ENCODE results near the gene CHMP1A.
"Not testable (repeated sequence)": the region's sequence is repeated elsewhere in the genome, so short reads cannot be mapped to it uniquely, and the experiment has no call there.

Gene CHMP1A

GRCh38 chr16:89658221-89658879 is 842 bp upstream of the CHMP1A start:
- no peak for DNase-seq (ENCODE audit: low read depth, low spot score)

DNA sequence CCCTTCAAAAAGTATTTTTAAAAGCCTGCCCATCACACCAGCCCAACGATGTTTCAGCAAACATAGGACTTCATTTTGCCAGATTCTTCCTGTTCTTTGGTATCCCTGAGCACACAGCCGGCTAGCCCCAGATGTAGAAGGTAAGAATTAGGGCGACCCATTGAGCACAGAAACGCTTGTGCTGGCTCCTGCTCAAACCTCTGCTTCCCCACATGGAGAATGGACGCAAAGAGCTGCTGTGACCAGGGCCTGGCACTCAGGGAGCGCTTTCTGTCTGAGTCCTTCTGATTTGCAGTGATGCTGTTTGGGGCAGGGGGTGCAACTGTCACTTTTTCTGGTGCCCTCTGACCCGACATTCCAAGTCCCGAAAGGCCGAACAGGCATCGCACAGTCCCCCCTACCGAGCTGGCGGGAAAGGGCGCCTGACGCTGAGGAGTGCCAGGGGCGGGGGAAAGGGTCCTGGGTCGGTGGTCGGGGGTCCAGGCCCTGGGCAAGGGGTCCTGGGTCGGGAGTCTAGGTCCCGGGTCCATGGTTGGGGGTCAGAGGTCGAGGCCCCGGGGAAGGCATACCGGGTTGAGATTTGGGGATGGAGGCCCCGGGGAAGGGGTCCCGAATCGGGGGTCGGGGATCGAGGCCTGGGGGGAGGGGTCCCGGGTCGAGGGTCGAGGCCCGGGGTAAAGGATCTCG is 930 bp downstream of the CHMP1A start:
- DNase-seq (ENCODE audit: low read depth, low spot score), result no peak

GRCh38 chr16:89655062-89655643 is 2.4 kb downstream of the CHMP1A start:
- no peak for DNase-seq (ENCODE audit: low read depth, low spot score)

DNA sequence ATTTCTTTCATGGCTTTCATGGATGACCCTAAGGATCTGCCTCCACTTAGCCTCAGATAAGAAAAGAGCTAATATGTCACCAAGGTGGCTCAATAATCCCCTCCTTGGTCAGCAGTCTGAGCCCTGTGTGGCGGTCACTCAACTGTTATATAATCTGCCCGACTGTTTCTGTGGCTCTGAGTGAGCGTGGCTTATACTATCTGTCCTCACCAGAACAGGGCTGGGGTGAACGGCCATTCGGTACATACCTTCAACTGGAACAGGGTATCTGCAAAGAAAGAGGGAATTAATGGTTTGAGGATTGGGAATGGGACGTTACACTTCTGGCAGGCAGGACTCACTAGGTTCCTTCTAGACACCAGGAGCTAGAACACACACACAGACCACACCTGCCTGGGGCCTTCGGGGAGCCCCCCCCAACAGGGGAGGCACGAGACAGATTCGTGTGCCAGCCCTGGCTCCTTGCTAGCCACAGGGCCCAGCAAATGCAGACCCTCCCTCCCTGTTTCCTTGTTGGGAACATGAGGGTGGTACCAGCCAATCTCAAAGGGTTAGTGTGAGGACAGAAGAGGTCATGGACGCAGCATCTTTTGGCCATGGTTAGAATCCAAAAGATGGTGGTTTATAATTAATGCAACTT is 3.7 kb downstream of the CHMP1A start:
- DNase-seq (ENCODE audit: low read depth, low spot score), result no peak

- DNase-seq (ENCODE audit: low read depth, low spot score), result no peak
Observed at GRCh38 chr16:89651584-89651983, 5.9 kb downstream of the CHMP1A start.

DNA sequence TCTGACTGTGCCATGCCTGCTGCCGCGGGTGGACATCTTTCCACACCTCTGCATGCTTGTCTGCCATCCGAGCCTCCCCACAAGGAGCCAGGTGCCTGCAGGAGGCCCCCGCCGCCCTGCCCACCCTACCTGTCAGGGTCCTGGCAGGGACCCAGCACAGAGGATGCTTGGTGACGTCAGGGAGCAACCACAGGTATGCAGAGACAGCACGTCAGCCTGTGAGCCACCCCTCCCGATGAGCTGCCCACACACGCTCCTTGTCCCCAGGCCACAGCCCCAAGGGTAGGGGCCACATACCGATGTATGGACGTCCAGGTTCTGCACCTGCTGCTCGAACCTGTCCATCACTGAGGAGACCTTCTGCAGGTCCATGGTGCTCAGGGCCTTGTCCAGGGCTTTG is 10.6 kb downstream of the CHMP1A start:
- no peak for DNase-seq (ENCODE audit: low read depth, low spot score)

GRCh38 chr16:89646270-89646669 is 11.2 kb downstream of the CHMP1A start:
- no peak for DNase-seq (ENCODE audit: low read depth, low spot score)

GRCh38 chr16:89645122-89645521 is 12.4 kb downstream of the CHMP1A start:
- no peak for DNase-seq (ENCODE audit: low read depth, low spot score)

GRCh38 chr16:89643769-89644300 is 13.7 kb downstream of the CHMP1A start:
- DNase-seq (ENCODE audit: low read depth, low spot score), result no peak

- DNase-seq (ENCODE audit: low read depth, low spot score), result no peak
Observed at GRCh38 chr16:89642574-89642973, 14.9 kb downstream of the CHMP1A start.

GRCh38 chr16:89641458-89642119 is 15.9 kb downstream of the CHMP1A start:
- DNase-seq (ENCODE audit: low read depth, low spot score), result no peak

GRCh38 chr16:89639385-89639784 is 18.1 kb downstream of the CHMP1A start:
- DNase-seq (ENCODE audit: low read depth, low spot score), result no peak

- no peak for DNase-seq (ENCODE audit: low read depth, low spot score)
Observed at GRCh38 chr16:89638455-89638854, 19.1 kb downstream of the CHMP1A start.

- DNase-seq (ENCODE audit: low read depth, low spot score), result no peak
Observed at GRCh38 chr16:89637379-89637778, 20.1 kb downstream of the CHMP1A start.

GRCh38 chr16:89636663-89637062 is 20.8 kb downstream of the CHMP1A start:
- DNase-seq (ENCODE audit: low read depth, low spot score), result no peak

DNA sequence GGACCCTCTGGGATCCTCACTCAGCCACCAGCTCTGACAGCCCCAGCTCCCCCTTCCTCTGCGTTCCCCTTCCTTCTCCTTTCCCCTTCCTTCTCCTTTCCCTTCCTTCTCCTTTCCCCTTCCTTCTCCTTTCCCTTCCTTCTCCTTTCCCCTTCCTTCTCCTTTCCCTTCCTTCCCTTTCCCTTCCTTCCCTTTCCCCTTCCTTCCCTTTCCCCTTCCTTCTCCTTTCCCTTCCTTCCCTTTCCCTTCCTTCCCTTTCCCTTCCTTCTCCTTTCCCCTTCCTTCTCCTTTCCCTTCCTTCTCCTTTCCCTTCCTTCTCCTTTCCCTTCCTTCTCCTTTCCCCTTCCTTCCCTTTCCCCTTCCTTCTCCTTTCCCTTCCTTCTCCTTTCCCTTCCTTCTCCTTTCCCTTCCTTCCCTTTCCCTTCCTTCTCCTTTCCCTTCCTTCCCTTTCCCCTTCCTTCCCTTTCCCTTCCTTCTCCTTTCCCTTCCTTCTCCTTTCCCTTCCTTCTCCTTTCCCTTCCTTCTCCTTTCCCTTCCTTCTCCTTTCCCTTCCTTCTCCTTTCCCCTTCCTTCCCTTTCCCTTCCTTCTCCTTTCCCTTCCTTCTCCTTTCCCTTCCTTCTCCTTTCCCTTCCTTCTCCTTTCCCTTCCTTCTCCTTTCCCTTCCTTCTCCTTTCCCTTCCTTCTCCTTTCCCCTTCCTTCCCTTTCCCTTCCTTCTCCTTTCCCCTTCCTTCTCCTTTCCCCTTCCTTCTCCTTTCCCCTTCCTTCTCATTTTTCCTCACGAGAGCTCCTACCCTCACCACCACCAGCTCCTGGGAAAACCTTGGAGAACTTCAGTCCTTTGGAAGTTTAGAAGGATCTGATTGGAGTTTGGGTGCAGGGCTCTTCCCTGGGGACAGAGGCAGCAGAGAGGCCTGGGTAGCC is 22.8 kb downstream of the CHMP1A start:
- DNase-seq (ENCODE audit: low read depth, low spot score), result not testable (repeated sequence)

DNA sequence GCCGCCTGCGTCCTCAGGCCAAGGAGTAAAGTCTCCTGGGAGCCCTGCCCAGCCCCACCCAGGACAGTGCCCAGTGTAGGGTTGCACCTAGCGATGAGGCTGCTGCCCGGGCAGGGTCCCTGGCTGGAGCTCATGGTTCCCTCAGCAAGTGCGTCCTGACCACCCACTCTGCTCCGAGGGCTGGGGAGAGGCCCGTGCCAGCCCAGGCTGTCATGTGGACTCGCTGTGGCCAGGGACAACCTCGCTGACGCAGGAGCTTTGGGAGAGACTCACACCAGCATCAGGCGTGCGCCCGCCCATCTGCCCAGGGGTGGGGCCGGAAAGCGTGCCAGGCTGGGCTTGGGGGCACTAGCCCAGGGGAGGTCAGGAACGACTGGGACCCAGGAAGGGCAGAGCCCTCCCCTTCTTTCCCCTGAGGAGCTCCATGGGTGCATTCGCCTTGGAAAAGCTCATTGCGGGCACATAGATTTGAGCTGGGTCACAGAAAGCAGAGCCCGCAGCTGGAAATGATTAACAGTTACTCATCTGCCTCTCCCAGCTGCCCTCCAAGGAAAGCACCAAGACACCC is 24.4 kb downstream of the CHMP1A start:
- DNase-seq (ENCODE audit: low read depth, low spot score), result peak; percentile 23

DNA sequence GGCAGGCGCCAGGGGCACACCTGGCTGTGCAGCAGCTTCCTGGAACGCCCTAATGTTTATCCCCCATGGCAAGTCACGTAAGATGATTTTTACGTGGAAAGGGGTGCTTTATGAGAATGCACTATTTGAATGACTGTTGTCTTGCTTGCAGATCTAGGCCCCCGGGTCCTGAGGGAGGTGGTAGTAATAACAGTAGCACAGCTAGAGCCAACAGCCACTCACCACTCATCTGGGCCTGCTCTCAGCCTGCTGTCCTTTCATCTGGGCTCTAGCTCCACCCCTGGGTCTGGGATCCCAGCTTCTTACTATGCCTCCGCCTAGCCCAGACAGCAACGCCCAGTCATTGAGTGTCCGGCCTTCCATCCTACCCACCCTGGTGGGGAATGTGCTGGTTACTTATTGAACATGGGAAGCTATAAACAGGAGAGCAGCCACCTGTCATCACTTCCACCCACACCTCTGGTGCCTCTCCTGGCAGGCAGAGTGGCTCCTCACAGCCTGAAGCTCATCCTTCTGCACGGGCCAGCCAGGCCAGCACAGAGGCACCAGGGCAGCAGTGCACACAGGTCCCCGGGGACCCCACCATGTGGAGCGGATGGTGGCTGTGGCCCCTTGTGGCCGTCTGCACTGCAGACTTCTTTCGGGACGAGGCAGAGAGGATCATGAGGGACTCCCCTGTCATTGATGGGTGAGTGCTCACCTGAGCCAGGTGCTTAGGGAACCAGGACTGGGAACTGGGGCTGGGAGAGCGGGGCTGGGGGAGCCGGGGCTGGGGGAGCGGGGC is 27.5 kb downstream of the CHMP1A start:
- no peak for DNase-seq (ENCODE audit: low read depth, low spot score)
